ENCODE results near the gene ATF3. TPM values are rescaled to one million over a fixed set of nuclear protein-coding genes. Genes with fewer than 3 reads are reported as not detected.

Gene ATF3
- total and polyA plus RNA-seq, 9 donors: 7.1 to 59.1 (median 29.5) TPM

DNA sequence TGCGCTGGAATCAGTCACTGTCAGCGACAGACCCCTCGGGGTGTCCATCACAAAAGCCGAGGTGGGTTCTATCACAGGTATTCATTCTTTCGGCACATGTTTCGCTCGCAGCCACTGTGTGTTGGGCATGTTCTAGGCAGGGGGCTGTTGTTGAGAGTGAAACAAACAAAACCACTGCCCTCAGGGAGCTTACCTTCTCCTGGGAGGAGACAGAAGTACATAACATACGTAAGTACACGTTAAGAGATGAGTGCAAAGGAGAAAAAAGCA lies 6.6 kb downstream of the ATF3 start:
- Histone ChIP-seq H3K9me3 (replicated peaks; ENCODE audit: control insufficient read depth, low read depth, low read length) (no peaks in the 10 kb centered on the region), H3K4me1 (ENCODE audit: control insufficient read depth, insufficient read depth, low read length) (peaks cover 10% of the 10 kb centered on the region), H3K27me3 (ENCODE audit: control insufficient read depth, insufficient read depth, low read length) (peaks cover 8% of the 10 kb centered on the region), H3K27ac (ENCODE audit: low read length) (no peak overlapping the region), H3K4me3 (ENCODE audit: low read length) (no peak overlapping the region), H3K36me3 (ENCODE audit: control insufficient read depth, insufficient read depth, low read length) (peaks cover 46% of the 10 kb centered on the region)
- DNase-seq: no peak
- WGBS (ENCODE audit: insufficient coverage): 83% methylated on average over 5 of the region's 9 CpGs

DNA sequence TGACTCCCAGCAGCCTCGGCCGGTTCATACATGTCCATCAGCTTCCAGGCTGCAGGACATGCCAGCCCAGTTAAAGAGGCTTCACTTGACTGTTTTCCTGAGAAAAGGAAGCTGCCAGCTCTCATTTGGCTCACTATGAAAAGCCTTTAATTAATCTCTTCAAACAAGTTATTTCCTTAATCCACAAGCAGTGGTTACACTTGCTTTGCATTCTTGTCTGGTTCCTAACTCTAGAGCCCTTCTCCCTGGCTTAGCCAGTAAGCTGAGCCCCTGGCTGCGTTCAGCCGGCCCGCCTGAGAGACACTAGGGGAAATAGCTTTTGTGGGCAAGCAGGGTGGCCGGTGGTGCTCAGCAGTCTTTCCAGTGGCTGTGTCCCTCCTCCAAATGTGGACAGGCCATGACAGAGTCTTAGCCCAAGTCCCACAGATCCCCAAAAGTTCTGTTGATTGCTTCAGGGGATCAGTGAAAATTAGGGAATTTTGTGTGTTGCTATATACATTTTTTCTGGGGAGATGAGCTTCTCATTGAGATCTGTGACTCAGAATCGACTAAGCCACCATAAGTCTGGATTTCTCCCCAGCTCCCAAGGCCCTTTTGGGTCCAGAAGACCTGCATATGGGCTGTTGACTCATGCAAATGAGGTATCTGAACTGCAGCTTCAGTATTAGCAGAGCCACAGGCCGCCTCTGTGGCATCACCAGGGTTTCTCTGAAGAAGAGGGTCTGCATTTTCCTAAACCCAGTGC lies 10.1 kb downstream of the ATF3 start:
- 86% methylated on average over 5 of the region's 8 CpGs for WGBS (ENCODE audit: insufficient coverage)
- H3K27ac ChIP-seq (ENCODE audit: low read length): no peak overlapping the region
- H3K4me3 ChIP-seq (ENCODE audit: low read length): no peak overlapping the region
- no peak for DNase-seq
- no peaks in the 10 kb centered on the region for H3K27me3 ChIP-seq (ENCODE audit: control insufficient read depth, insufficient read depth, low read length)
- no peaks in the 10 kb centered on the region for H3K9me3 ChIP-seq (replicated peaks; ENCODE audit: control insufficient read depth, low read depth, low read length)
- H3K36me3 ChIP-seq (ENCODE audit: control insufficient read depth, insufficient read depth, low read length): peaks cover 51% of the 10 kb centered on the region
- H3K4me1 ChIP-seq (ENCODE audit: control insufficient read depth, insufficient read depth, low read length): no peaks in the 10 kb centered on the region

DNA sequence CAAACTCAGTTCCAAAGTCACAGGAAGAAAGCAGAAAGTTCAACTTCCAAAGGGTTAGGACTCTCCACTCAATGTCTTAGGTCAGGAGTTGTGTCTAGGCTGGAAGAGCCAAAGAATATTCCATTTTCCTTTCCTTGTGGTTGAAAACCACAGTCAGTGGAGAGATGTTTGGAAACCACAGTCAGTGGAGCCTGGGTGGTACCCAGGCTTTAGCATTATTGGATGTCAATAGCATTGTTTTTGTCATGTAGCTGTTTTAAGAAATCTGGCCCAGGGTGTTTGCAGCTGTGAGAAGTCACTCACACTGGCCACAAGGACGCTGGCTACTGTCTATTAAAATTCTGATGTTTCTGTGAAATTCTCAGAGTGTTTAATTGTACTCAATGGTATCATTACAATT lies 11.7 kb downstream of the ATF3 start:
- DNase-seq: no peak
- WGBS (ENCODE audit: insufficient coverage): no CpG with 5 or more reads among the region's 1 CpG
- no peak overlapping the region for H3K27ac ChIP-seq (ENCODE audit: low read length)

DNA sequence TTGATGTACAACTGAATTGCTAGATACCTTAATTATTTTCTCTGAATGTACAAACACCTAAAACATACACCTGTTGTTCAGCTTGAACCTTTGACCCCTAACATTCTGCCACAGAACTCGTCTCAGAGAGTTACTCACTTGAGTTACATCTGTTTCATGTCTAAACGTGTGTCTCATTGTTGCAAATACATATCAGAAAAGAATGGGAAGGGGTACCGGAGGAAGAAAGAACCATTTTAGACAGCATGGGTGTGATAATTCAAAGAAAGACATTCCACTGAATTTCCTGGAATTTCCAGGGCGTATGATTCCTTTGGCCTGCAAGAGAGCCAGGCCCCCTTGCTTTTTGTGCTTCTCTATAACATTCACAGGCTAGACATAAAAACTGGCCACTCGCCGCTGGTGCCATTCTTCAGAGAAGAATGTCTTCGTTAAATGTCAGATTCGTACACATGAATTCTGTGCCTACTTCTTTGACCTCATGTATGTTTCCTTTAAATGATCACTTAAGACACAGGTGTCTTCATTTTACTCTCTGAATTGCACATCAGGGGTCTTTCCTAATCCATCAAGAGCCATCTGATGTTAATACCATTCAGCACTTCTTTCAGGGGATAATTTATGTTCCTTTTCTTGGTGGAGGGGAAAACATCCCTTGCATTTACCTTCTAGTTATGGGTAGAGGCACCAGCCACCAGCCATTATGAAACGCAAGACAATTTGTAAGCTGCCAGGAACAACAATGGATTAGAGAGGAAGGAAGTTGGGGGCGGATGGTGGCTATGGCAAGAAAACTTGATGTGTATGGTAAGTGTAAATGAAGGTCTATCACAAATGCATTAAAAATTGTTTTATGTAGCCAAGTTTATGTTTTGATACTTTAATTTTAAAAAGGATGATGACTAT lies 12.7 kb downstream of the ATF3 start:
- H3K27me3 ChIP-seq (ENCODE audit: control insufficient read depth, insufficient read depth, low read length): no peaks in the 10 kb centered on the region
- peaks cover 8% of the 10 kb centered on the region for H3K4me1 ChIP-seq (ENCODE audit: control insufficient read depth, insufficient read depth, low read length)
- 77% methylated on average over 6 of the region's 10 CpGs for WGBS (ENCODE audit: insufficient coverage)
- H3K4me3 ChIP-seq (ENCODE audit: low read length): no peak overlapping the region
- DNase-seq: no peak
- peaks cover 40% of the 10 kb centered on the region for H3K36me3 ChIP-seq (ENCODE audit: control insufficient read depth, insufficient read depth, low read length)
- no peaks in the 10 kb centered on the region for H3K9me3 ChIP-seq (replicated peaks; ENCODE audit: control insufficient read depth, low read depth, low read length)
- H3K27ac ChIP-seq (ENCODE audit: low read length): no peak overlapping the region

More for the DNA sequence above, 11.7 kb downstream of the ATF3 start:
- peaks cover 46% of the 10 kb centered on the region for H3K36me3 ChIP-seq (ENCODE audit: control insufficient read depth, insufficient read depth, low read length)
- H3K9me3 ChIP-seq (replicated peaks; ENCODE audit: control insufficient read depth, low read depth, low read length): no peaks in the 10 kb centered on the region
- peaks cover 6% of the 10 kb centered on the region for H3K4me1 ChIP-seq (ENCODE audit: control insufficient read depth, insufficient read depth, low read length)
- H3K4me3 ChIP-seq (ENCODE audit: low read length): no peak overlapping the region
- no peaks in the 10 kb centered on the region for H3K27me3 ChIP-seq (ENCODE audit: control insufficient read depth, insufficient read depth, low read length)

DNA sequence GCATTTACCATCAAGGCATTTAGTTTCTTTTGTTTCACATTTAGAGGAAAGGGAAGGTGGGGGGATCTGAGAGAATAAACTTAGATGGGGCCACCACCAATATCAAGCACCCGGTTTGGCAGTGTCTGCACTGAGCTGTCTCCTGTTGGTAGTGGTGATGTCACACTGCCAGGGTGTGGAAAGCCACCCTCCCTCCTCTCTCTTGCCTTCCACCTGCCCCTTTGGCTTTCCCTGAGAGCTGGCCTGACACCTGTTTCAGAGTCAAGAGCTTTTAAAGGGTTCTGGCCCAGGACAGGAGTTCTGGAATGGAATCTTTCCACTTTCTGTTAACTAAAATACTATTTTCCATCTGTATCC lies 13.4 kb downstream of the ATF3 start:
- peaks cover 35% of the 10 kb centered on the region for H3K36me3 ChIP-seq (ENCODE audit: control insufficient read depth, insufficient read depth, low read length)
- no peak for DNase-seq
- no CpG with 5 or more reads among the region's 1 CpG for WGBS (ENCODE audit: insufficient coverage)
- H3K4me1 ChIP-seq (ENCODE audit: control insufficient read depth, insufficient read depth, low read length): peaks cover 8% of the 10 kb centered on the region
- no peak overlapping the region for H3K27ac ChIP-seq (ENCODE audit: low read length)
- no peak overlapping the region for H3K4me3 ChIP-seq (ENCODE audit: low read length)
- no peaks in the 10 kb centered on the region for H3K27me3 ChIP-seq (ENCODE audit: control insufficient read depth, insufficient read depth, low read length)
- no peaks in the 10 kb centered on the region for H3K9me3 ChIP-seq (replicated peaks; ENCODE audit: control insufficient read depth, low read depth, low read length)

DNA sequence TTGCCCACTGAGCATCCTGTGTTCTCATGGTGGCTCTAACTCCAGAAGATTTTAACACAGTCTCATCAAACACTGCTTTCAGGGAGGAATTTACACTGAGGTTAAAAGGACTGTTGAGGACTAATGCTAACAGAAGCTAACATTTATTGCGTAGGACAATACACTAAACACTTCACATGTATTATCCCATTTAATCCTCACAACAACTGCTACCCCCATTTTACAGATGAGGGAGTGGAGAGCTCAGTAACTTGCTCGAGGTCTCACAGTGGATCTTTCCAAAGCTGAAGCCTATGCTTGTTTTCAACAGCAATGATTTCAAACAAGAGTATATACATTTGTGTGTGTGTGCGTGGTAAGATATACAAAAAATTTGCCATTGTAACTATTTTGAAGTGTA lies 13.9 kb downstream of the ATF3 start:
- H3K36me3 ChIP-seq (ENCODE audit: control insufficient read depth, insufficient read depth, low read length): peaks cover 29% of the 10 kb centered on the region
- no peak for DNase-seq
- no peak overlapping the region for H3K27ac ChIP-seq (ENCODE audit: low read length)
- no CpG with 5 or more reads among the region's 3 CpGs for WGBS (ENCODE audit: insufficient coverage)
- no peaks in the 10 kb centered on the region for H3K9me3 ChIP-seq (replicated peaks; ENCODE audit: control insufficient read depth, low read depth, low read length)
- no peaks in the 10 kb centered on the region for H3K27me3 ChIP-seq (ENCODE audit: control insufficient read depth, insufficient read depth, low read length)
- H3K4me3 ChIP-seq (ENCODE audit: low read length): no peak overlapping the region
- peaks cover 8% of the 10 kb centered on the region for H3K4me1 ChIP-seq (ENCODE audit: control insufficient read depth, insufficient read depth, low read length)

DNA sequence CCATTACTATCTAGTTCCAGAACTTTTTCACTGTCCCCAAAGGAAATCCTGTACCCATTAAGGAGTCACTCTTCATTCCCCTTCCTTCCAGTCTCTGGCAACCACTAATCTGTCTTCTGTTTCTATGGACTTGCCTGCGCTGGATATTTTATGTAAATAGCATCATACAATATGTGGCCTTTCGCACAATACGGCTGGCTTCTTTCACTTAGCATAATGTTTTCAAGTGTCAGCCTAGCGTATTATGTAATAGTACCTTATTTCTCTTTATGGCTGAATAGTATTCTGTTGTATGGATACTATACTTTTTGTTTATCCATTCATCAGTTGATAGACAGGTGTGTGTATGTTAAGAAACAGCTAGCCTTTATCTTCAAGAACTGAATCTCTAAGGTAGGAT lies 14.3 kb downstream of the ATF3 start:
- no peak for DNase-seq
- Histone ChIP-seq H3K27ac (ENCODE audit: low read length) (no peak overlapping the region), H3K27me3 (ENCODE audit: control insufficient read depth, insufficient read depth, low read length) (no peaks in the 10 kb centered on the region), H3K4me3 (ENCODE audit: low read length) (no peak overlapping the region), H3K4me1 (ENCODE audit: control insufficient read depth, insufficient read depth, low read length) (peaks cover 8% of the 10 kb centered on the region), H3K36me3 (ENCODE audit: control insufficient read depth, insufficient read depth, low read length) (peaks cover 27% of the 10 kb centered on the region), H3K9me3 (replicated peaks; ENCODE audit: control insufficient read depth, low read depth, low read length) (no peaks in the 10 kb centered on the region)
- WGBS (ENCODE audit: insufficient coverage): no CpG with 5 or more reads among the region's 4 CpGs

DNA sequence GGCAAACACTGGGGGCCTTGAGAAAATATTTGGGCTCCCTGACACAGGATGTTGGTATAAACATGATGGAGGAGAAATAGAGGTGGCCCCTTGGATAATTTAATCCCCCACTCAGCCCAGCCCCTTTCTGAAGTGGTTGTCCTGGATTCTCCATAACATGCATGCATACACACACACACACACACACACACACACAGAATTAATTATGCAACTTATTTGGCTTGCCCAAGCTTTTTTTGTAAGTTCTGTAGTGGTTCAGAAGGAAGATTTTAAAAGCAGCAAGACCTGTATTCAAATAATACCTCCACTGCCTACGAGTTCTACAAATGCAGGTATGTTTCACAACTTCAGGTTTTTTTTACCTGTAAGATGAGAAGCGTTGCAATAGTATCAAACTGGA lies 15.0 kb downstream of the ATF3 start:
- no peak for DNase-seq
- WGBS (ENCODE audit: insufficient coverage): no CpG with 5 or more reads among the region's 2 CpGs
- Histone ChIP-seq H3K4me1 (ENCODE audit: control insufficient read depth, insufficient read depth, low read length) (peaks cover 8% of the 10 kb centered on the region), H3K27me3 (ENCODE audit: control insufficient read depth, insufficient read depth, low read length) (no peaks in the 10 kb centered on the region), H3K9me3 (replicated peaks; ENCODE audit: control insufficient read depth, low read depth, low read length) (no peaks in the 10 kb centered on the region), H3K36me3 (ENCODE audit: control insufficient read depth, insufficient read depth, low read length) (peaks cover 20% of the 10 kb centered on the region), H3K27ac (ENCODE audit: low read length) (no peak overlapping the region), H3K4me3 (ENCODE audit: low read length) (no peak overlapping the region)

DNA sequence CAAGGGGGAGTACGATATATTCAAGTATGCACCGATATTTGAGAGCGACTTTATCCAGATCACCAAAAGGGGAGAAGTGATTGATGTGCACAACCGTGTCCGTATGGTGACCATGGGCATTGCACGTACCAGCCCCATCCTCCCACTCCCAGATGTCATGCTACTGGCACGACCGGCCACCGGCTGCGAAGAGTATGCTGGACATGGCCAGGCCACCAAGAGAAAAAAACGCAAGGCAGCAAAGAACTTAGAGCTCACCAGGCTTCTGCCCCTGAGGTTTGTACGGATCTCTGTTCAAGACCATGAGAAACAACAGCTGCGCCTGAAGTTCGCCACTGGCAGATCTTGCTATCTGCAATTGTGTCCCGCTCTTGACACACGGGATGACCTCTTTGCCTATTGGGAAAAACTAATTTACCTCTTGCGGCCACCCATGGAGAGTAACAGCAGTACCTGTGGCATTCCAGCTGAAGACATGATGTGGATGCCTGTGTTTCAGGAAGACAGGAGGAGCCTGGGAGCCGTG lies 16.5 kb downstream of the ATF3 start:
- Histone ChIP-seq H3K9me3 (replicated peaks; ENCODE audit: control insufficient read depth, low read depth, low read length) (no peaks in the 10 kb centered on the region), H3K4me1 (ENCODE audit: control insufficient read depth, insufficient read depth, low read length) (peaks cover 13% of the 10 kb centered on the region), H3K27me3 (ENCODE audit: control insufficient read depth, insufficient read depth, low read length) (no peaks in the 10 kb centered on the region), H3K36me3 (ENCODE audit: control insufficient read depth, insufficient read depth, low read length) (peaks cover 6% of the 10 kb centered on the region), H3K4me3 (ENCODE audit: low read length) (no peak overlapping the region), H3K27ac (ENCODE audit: low read length) (no peak overlapping the region)
- WGBS (ENCODE audit: insufficient coverage): 81% methylated on average over 17 of the region's 18 CpGs
- no peak for DNase-seq

DNA sequence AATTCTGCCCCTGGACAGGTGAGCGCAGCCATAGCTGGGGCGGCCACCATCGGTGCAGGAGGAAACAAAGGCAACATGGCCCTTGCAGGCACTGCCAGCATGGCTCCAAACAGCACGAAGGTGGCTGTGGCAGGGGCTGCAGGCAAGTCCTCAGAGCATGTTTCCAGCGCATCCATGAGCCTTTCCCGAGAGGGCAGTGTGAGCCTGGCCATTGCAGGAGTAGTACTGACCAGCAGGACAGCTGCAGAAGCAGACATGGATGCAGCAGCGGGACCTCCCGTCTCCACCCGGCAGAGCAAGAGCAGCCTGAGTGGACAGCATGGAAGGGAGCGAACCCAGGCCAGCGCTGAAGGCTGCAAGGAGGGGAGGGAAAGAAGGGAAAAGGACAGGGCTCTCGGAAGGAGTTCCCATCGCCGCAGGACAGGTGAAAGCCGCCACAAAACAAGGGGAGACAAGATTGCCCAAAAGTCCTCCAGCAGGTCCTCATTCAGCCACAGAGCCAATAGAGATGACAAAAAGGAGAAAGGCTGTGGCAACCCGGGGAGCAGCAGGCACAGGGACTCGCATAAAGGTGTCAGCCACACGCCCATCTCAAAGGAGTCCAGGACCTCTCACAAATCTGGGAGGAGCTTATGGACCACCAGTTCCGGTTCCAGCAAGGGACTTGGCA lies 17.4 kb downstream of the ATF3 start:
- H3K4me1 ChIP-seq (ENCODE audit: control insufficient read depth, insufficient read depth, low read length): peaks cover 15% of the 10 kb centered on the region
- no peak overlapping the region for H3K4me3 ChIP-seq (ENCODE audit: low read length)
- no peak overlapping the region for H3K27ac ChIP-seq (ENCODE audit: low read length)
- H3K36me3 ChIP-seq (ENCODE audit: control insufficient read depth, insufficient read depth, low read length): no peaks in the 10 kb centered on the region
- no peak for DNase-seq
- H3K9me3 ChIP-seq (replicated peaks; ENCODE audit: control insufficient read depth, low read depth, low read length): no peaks in the 10 kb centered on the region
- 88% methylated on average over 16 of the region's 19 CpGs for WGBS (ENCODE audit: insufficient coverage)
- peaks cover 5% of the 10 kb centered on the region for H3K27me3 ChIP-seq (ENCODE audit: control insufficient read depth, insufficient read depth, low read length)
